Neural crest cell (in vitro differentiated cells): Measurements from ENCODE around the gene LRRN4CL. TPM values are rescaled to one million over a fixed set of nuclear protein-coding genes. Genes with fewer than 3 reads are reported as not detected.
"Not testable (repeated sequence)": the region's sequence is repeated elsewhere in the genome, so short reads cannot be mapped to it uniquely, and the experiment has no call there.

Experiments
- DNase-seq: peaks from one replicate; pipeline ENCODE4 v3.0.0; 2021; ENCODE audit warnings: low read depth, mixed read lengths, low spot score
- H3K27ac Mint-ChIP-seq: one replicate; pipeline ENCODE4 v1.8.0; 2021; ENCODE audit warnings: mild to moderate bottlenecking, mixed read lengths; ENCODE audit not compliant: unreplicated experiment
- H3K27me3 Mint-ChIP-seq: 2 replicates; pipeline ENCODE4 v1.8.0; 2021; ENCODE audit warnings: low read depth, mild to moderate bottlenecking, mixed read lengths
- H3K36me3 Mint-ChIP-seq: 2 replicates; pipeline ENCODE4 v1.8.0; 2021; ENCODE audit warnings: low read depth, mild to moderate bottlenecking, mixed read lengths
- H3K4me1 Mint-ChIP-seq: 2 replicates; pipeline ENCODE4 v1.8.0; 2021; ENCODE audit warnings: mixed read lengths
- H3K4me3 Mint-ChIP-seq: one replicate; pipeline ENCODE4 v1.8.0; 2021; ENCODE audit warnings: mild to moderate bottlenecking, mixed read lengths
- H3K9me3 Mint-ChIP-seq: 2 replicates; pipeline ENCODE4 v1.8.0; 2021; ENCODE audit warnings: mixed read lengths
- total RNA-seq: library from RNA; stranded (reverse); gene quantifications from 2 replicates; pipeline ENCODE4 v1.2.1, GENCODE V29; 2021
- TF ChIP-seq, protein P1 (sequence below): fragments of 200-600 bp; sonication (generic); conservative IDR thresholded peaks from 2 replicates; pipeline ENCODE4 v1.5.0; 2021; ENCODE audit warnings: antibody characterized with exemption, mild to moderate bottlenecking

Gene LRRN4CL
- total RNA-seq, 1 donor from 2014 or later, result 1.8 TPM

DNA sequence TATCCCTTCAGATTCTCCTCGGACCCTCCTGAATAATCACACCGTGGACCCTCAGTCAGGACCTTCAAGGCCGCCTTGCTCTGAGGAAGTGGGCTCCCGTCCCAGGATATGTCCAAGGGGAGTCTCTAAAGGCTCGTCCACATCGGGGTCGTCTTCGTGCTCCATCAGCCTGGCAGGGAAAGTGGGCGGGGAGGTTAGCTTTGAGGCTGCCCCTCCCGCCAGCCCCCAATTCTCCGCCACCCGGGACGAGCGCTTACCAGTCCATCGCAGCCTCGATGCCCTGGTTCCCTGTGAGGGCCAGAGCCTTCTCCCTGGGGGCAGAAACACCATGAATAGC lies 10.9 kb downstream of the LRRN4CL start:
- DNase-seq, result no peak
- H3K9me3 Mint-ChIP-seq, result no peaks in the 10 kb centered on the region
- peak overlapping the region; percentile 92 for H3K4me3 Mint-ChIP-seq
- H3K27ac Mint-ChIP-seq, result peak overlapping the region; percentile 90
- TF ChIP-seq, protein P1, sequence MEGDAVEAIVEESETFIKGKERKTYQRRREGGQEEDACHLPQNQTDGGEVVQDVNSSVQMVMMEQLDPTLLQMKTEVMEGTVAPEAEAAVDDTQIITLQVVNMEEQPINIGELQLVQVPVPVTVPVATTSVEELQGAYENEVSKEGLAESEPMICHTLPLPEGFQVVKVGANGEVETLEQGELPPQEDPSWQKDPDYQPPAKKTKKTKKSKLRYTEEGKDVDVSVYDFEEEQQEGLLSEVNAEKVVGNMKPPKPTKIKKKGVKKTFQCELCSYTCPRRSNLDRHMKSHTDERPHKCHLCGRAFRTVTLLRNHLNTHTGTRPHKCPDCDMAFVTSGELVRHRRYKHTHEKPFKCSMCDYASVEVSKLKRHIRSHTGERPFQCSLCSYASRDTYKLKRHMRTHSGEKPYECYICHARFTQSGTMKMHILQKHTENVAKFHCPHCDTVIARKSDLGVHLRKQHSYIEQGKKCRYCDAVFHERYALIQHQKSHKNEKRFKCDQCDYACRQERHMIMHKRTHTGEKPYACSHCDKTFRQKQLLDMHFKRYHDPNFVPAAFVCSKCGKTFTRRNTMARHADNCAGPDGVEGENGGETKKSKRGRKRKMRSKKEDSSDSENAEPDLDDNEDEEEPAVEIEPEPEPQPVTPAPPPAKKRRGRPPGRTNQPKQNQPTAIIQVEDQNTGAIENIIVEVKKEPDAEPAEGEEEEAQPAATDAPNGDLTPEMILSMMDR, result no peak
- H3K4me1 Mint-ChIP-seq, result peaks cover 32% of the 10 kb centered on the region
- peaks cover 5% of the 10 kb centered on the region for H3K36me3 Mint-ChIP-seq
- no peaks in the 10 kb centered on the region for H3K27me3 Mint-ChIP-seq

DNA sequence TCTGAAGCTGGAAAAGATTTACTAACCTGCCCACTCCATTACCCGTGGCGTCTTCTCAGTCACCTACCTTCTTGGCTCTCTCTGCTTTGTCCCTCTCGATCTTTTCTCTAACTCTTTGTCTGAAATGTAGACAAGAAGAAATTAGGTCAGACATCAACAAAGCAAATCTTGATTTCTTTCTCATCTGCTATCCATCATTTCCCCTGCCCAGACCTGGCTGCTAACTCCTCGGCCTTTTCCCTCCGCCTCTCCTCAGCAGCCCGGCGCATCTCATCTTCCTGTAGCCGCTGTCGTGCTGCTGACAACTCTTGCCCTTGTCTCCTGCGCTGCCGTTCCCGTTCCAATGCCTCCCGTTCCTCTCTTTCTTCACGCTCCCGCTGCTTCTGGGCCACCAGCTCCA lies 11.6 kb downstream of the LRRN4CL start:
- peak overlapping the region; percentile 92 for H3K4me3 Mint-ChIP-seq
- H3K27ac Mint-ChIP-seq, result peak overlapping the region; percentile 5
- H3K27me3 Mint-ChIP-seq, result no peaks in the 10 kb centered on the region
- TF ChIP-seq, protein P1, result no peak
- no peak for DNase-seq
- peaks cover 5% of the 10 kb centered on the region for H3K36me3 Mint-ChIP-seq
- H3K9me3 Mint-ChIP-seq, result no peaks in the 10 kb centered on the region
- H3K4me1 Mint-ChIP-seq, result peaks cover 36% of the 10 kb centered on the region

DNA sequence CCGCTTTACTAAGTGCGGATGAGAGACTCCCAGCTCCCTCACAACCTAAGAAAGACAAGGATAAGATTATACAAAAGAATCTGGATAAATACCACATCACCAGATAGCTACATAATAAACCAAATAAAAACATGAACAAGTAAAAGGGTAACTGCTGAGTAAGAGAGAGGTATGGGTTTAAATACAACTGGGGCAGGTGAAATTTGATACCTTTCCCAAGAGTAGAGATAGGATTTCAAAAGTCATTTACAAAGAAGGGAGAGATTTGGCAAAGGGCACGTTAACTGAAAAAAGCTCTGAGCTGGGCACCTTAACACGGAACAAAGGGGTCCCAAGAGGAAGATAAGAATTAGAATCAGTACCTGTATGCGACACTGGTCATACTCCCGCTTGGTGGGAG lies 12.2 kb downstream of the LRRN4CL start:
- peaks cover 41% of the 10 kb centered on the region for H3K4me1 Mint-ChIP-seq
- TF ChIP-seq, protein P1, result no peak
- peak overlapping the region; percentile 5 for H3K27ac Mint-ChIP-seq
- no peaks in the 10 kb centered on the region for H3K9me3 Mint-ChIP-seq
- peak overlapping the region; percentile 92 for H3K4me3 Mint-ChIP-seq
- H3K27me3 Mint-ChIP-seq, result no peaks in the 10 kb centered on the region
- H3K36me3 Mint-ChIP-seq, result peaks cover 5% of the 10 kb centered on the region
- no peak for DNase-seq

DNA sequence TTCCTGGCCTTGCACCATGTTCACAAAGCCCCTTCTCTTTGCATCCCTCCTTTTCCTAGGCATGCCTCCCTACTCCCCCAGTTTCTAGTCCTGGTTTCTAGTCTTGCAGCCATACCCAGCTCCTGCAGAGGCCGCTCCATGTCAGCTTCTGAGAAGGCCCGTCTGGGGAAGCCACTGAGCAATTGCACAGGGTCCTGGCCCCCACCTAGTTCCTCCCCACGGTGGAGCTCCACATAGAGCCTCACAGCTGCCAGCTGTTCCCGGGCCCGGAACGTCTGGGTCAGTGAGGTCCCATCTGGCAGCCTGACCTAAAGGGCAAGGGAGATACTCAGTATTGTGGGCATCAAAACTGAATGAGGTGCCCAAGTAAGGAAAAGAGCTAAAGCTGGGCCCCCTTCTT lies 12.6 kb downstream of the LRRN4CL start:
- Mint-ChIP-seq H3K4me1 (peaks cover 45% of the 10 kb centered on the region), H3K36me3 (peaks cover 5% of the 10 kb centered on the region), H3K27ac (no peak overlapping the region), H3K4me3 (peak overlapping the region; percentile 92), H3K9me3 (no peaks in the 10 kb centered on the region), H3K27me3 (no peaks in the 10 kb centered on the region)
- TF ChIP-seq, protein P1, result no peak
- DNase-seq, result no peak

GRCh38 chr11:62675415-62675814 lies 13.9 kb downstream of the LRRN4CL start:
- peak overlapping the region; percentile 55 for H3K4me3 Mint-ChIP-seq
- not testable (repeated sequence) for H3K27ac Mint-ChIP-seq, H3K27me3 Mint-ChIP-seq, DNase-seq, H3K36me3 Mint-ChIP-seq, H3K9me3 Mint-ChIP-seq
- H3K4me1 Mint-ChIP-seq, result peaks cover 50% of the 10 kb centered on the region

DNA sequence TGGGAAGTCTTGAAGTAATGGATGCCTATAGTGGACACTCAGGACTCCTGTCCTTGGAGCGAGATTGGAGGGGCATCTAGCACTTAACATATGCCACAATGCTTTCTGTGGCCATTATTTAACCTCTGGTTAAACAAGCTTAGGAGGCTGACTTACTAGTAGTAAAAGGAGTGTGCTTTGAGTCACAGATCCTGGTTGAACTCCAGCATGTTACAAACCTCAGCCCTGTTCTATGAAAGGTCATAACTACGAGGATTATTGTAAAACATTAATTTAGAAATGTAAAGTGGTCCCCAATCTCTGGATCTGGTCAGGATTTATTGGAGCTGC lies 16.2 kb downstream of the LRRN4CL start:
- Mint-ChIP-seq H3K36me3 (peaks cover 10% of the 10 kb centered on the region), H3K27me3 (no peaks in the 10 kb centered on the region), H3K9me3 (no peaks in the 10 kb centered on the region), H3K4me3 (peak overlapping the region; percentile 100), H3K4me1 (peaks cover 50% of the 10 kb centered on the region), H3K27ac (no peak overlapping the region)
- TF ChIP-seq, protein P1, result no peak
- DNase-seq, result no peak
